Subcutaneous adipose tissue (tissue), 4 donors: ENCODE results near the gene CLEC4M. TPM values are rescaled to one million over a fixed set of nuclear protein-coding genes. Genes with fewer than 3 reads are reported as not detected.

Experiments used
- CTCF ChIP-seq: fragments of 450-650 bp; IDR thresholded peaks from one replicate; pipeline ENCODE4 v1.5.1; 2016; ENCODE audit warnings: low read depth, mild to moderate bottlenecking, control low read depth, antibody characterized with exemption, moderate library complexity
- total RNA-seq, 4 donors: library from RNA; depleted of rRNA; stranded (reverse); fragments of >200 nt; gene quantifications; one replicate each; pipeline ENCODE4 v1.1.0, GENCODE V29; 2016

Gene CLEC4M
- total RNA-seq, 4 donors from 2014 or later, result not detected

- no peak for TF ChIP-seq CTCF
Observed at GRCh38 chr19:7799640-7800355, 36.8 kb downstream of the CLEC4M start.

GRCh38 chr19:7801020-7801570 is 38.1 kb downstream of the CLEC4M start:
- TF ChIP-seq CTCF, result no peak

GRCh38 chr19:7806234-7806633 is 43.2 kb downstream of the CLEC4M start:
- no peak for TF ChIP-seq CTCF

- no peak for TF ChIP-seq CTCF
Observed at GRCh38 chr19:7806876-7807275, 43.8 kb downstream of the CLEC4M start.

GRCh38 chr19:7808108-7808507 is 45.1 kb downstream of the CLEC4M start:
- no peak for TF ChIP-seq CTCF

- TF ChIP-seq CTCF, result no peak
Observed at GRCh38 chr19:7811989-7812388, 48.9 kb downstream of the CLEC4M start.

- no peak for TF ChIP-seq CTCF
Observed at GRCh38 chr19:7815325-7815724, 52.3 kb downstream of the CLEC4M start.
